HG02943 (cell line): ENCODE results near the gene ASTN2.
A peak's percentile ranks its signal among the peaks of the same experiment; 100 is the strongest.

Experiments
- ATAC-seq: cut with Tn5 transposase; IDR thresholded peaks from one replicate; pipeline ENCODE4 v1.9.1; 2021; ENCODE audit warnings: mild to moderate bottlenecking, low read depth, moderate library complexity; ENCODE audit not compliant: unreplicated experiment

The ASTN2 gene

GRCh38 chr9:116661037-116661954 lies 753.6 kb downstream of the ASTN2 start:
- ATAC-seq: peak; percentile 82

- no peak for ATAC-seq
These were observed 756.6 kb downstream of the ASTN2 start for GRCh38 chr9:116658265-116658664.

GRCh38 chr9:116656977-116657376 lies 757.9 kb downstream of the ASTN2 start:
- no peak for ATAC-seq

GRCh38 chr9:116656501-116656971 lies 758.3 kb downstream of the ASTN2 start:
- ATAC-seq: no peak

GRCh38 chr9:116654059-116654355 lies 760.9 kb downstream of the ASTN2 start:
- ATAC-seq: no peak

- ATAC-seq: no peak
These were observed 761.4 kb downstream of the ASTN2 start for GRCh38 chr9:116653348-116654058.

GRCh38 chr9:116647515-116647809 lies 767.4 kb downstream of the ASTN2 start:
- no peak for ATAC-seq

GRCh38 chr9:116646661-116647514 lies 768.0 kb downstream of the ASTN2 start:
- ATAC-seq: no peak

- ATAC-seq: no peak
These were observed 770.7 kb downstream of the ASTN2 start for GRCh38 chr9:116644091-116644688.

GRCh38 chr9:116643691-116644090 lies 771.2 kb downstream of the ASTN2 start:
- no peak for ATAC-seq

GRCh38 chr9:116641292-116642059 lies 773.4 kb downstream of the ASTN2 start:
- no peak for ATAC-seq

- ATAC-seq: no peak
These were observed 775.6 kb downstream of the ASTN2 start for GRCh38 chr9:116639251-116639741.

GRCh38 chr9:116635908-116636307 lies 778.9 kb downstream of the ASTN2 start:
- ATAC-seq: no peak

- no peak for ATAC-seq
These were observed 781.6 kb downstream of the ASTN2 start for GRCh38 chr9:116632990-116633838.

GRCh38 chr9:116629634-116630033 lies 785.2 kb downstream of the ASTN2 start:
- no peak for ATAC-seq

- no peak for ATAC-seq
These were observed 786.1 kb downstream of the ASTN2 start for GRCh38 chr9:116628716-116629115.

GRCh38 chr9:116627433-116627832 lies 787.4 kb downstream of the ASTN2 start:
- no peak for ATAC-seq

- no peak for ATAC-seq
These were observed 788.1 kb downstream of the ASTN2 start for GRCh38 chr9:116626762-116627161.

GRCh38 chr9:116623715-116624114 lies 791.1 kb downstream of the ASTN2 start:
- no peak for ATAC-seq
